ENCODE measurements around the gene C1QTNF9B. TPM values are rescaled to one million over a fixed set of nuclear protein-coding genes. Genes with fewer than 3 reads are reported as not detected.

The C1QTNF9B gene
- total RNA-seq, 1 experiment from 2014 or later = not detected

DNA sequence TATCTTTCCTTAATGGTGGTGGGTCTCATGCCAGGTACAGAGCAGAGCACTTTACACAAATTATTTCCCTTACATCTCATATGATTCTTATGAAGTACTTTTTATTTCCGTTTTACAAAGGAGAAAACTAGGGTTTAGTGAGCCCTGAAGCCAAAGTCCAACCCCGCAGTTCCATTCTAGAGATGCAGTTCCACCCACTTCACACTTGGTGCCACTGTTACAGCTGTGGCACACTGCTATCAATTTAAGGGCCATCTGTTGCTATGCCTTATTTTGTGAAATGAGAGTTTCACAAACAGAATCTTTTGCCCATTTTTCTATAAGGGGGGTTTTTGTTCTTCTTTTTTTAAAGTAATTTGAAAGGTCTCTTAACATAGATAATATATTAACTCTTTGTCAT, 21.0 kb downstream of the C1QTNF9B start:
- no peak overlapping the region for H3K9ac ChIP-seq (ENCODE audit: low read length)
- H3K4me2 ChIP-seq (ENCODE audit: low read length) = no peak overlapping the region
- ATAC-seq (peak; percentile 65), DNase-seq (peak; percentile 47)
- ChIA-PET POLR2A (ENCODE audit: unreplicated experiment) (no interaction called here), CTCF (no interaction called here)
- no peaks in the 10 kb centered on the region for H3F3A ChIP-seq (ENCODE audit: low read length, unreplicated experiment)
- intact Hi-C loops (cut with micrococcal nuclease) = no loop called here
- peaks cover 4% of the 10 kb centered on the region for H3K4me1 ChIP-seq (ENCODE audit: insufficient read depth, low read length)
- no peak for TF ChIP-seq EZH2 (IDR thresholded peaks at IDR 0.05; ENCODE audit: low read length, unreplicated experiment)
- TF ChIP-seq, protein P1, sequence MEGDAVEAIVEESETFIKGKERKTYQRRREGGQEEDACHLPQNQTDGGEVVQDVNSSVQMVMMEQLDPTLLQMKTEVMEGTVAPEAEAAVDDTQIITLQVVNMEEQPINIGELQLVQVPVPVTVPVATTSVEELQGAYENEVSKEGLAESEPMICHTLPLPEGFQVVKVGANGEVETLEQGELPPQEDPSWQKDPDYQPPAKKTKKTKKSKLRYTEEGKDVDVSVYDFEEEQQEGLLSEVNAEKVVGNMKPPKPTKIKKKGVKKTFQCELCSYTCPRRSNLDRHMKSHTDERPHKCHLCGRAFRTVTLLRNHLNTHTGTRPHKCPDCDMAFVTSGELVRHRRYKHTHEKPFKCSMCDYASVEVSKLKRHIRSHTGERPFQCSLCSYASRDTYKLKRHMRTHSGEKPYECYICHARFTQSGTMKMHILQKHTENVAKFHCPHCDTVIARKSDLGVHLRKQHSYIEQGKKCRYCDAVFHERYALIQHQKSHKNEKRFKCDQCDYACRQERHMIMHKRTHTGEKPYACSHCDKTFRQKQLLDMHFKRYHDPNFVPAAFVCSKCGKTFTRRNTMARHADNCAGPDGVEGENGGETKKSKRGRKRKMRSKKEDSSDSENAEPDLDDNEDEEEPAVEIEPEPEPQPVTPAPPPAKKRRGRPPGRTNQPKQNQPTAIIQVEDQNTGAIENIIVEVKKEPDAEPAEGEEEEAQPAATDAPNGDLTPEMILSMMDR (conservative IDR thresholded peaks at IDR 0.05; ENCODE audit: low read depth, low read length) = peak; percentile 64
- TF ChIP-seq EZH2phosphoT487 (IDR thresholded peaks at IDR 0.05; ENCODE audit: borderline replicate concordance, low read length) = no peak
- no peak overlapping the region for H2AFZ ChIP-seq (ENCODE audit: low read length)
- no peaks in the 10 kb centered on the region for H4K20me1 ChIP-seq (ENCODE audit: low read length)
- no peak overlapping the region for H3K4me3 ChIP-seq (ENCODE audit: low read length)
- no peaks in the 10 kb centered on the region for H3K27me3 ChIP-seq (ENCODE audit: low read length)
- H3K27ac ChIP-seq (ENCODE audit: low read length) = no peak overlapping the region
- no peaks in the 10 kb centered on the region for H3K9me3 ChIP-seq (ENCODE audit: low read length)
- H3K36me3 ChIP-seq (ENCODE audit: low read depth, low read length) = 0 out of 2 replicates have a peak, but pooled peaks cover 4% of the 10 kb centered on the region
- no peaks in the 10 kb centered on the region for H3K9me2 ChIP-seq (replicated peaks; ENCODE audit: low read length)
- no peaks in the 10 kb centered on the region for H3K79me2 ChIP-seq (ENCODE audit: low read length)
- no TSS peak for BruUV-seq (replicated peaks)

DNA sequence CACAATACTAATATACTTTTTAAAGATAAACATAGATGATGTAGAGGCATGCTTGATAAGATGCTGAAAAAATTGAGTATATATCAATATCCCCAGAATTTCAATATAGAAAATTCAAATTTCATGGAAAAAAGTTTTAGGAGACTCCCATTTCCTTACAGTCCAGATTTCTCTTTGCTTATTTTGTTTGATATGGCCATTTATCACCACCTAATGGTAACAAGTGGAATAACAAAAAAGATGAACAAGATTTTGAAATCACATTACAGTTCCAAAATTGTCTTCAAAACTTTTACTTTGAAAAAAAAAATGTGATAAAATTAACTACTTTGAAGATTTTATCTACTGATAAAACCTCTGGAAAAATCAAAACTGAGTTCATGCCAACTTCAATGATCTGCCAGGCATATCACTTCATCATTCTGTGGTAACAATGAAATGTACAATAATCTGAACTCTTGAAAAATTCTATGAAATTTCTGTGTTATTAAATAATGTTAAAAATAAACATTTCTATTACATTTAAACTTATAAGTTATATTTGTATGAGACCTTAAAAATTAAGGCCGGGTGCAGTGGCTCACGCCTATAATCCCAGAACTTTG, 25.6 kb downstream of the C1QTNF9B start:
- ChIA-PET POLR2A (ENCODE audit: unreplicated experiment) (no interaction called here), CTCF (no interaction called here)
- DNase-seq (peak; percentile 58), ATAC-seq (no peak)
- no peaks in the 10 kb centered on the region for H3K79me2 ChIP-seq (ENCODE audit: low read length)
- no peak overlapping the region for H2AFZ ChIP-seq (ENCODE audit: low read length)
- intact Hi-C loops (cut with micrococcal nuclease) = loop anchor here (1.0 to 2.0 kb wide), 3 partner anchors 156 to 405 kb away; no protein-coding TSS in a partner anchor
- no peak overlapping the region for H3K4me2 ChIP-seq (ENCODE audit: low read length)
- H3K9ac ChIP-seq (ENCODE audit: low read length) = peak overlapping the region; percentile 42
- peak overlapping the region; percentile 62 for H3K27ac ChIP-seq (ENCODE audit: low read length)
- TF ChIP-seq, protein P1 (conservative IDR thresholded peaks at IDR 0.05; ENCODE audit: low read depth, low read length) = peak; percentile 74
- TF ChIP-seq EZH2phosphoT487 (IDR thresholded peaks at IDR 0.05; ENCODE audit: borderline replicate concordance, low read length) = no peak
- TF ChIP-seq EZH2 (IDR thresholded peaks at IDR 0.05; ENCODE audit: low read length, unreplicated experiment) = no peak
- no TSS peak for BruUV-seq (replicated peaks)
- no peaks in the 10 kb centered on the region for H3K36me3 ChIP-seq (ENCODE audit: low read depth, low read length)
- no peaks in the 10 kb centered on the region for H3K9me2 ChIP-seq (replicated peaks; ENCODE audit: low read length)
- H3K27me3 ChIP-seq (ENCODE audit: low read length) = no peaks in the 10 kb centered on the region
- no peaks in the 10 kb centered on the region for H4K20me1 ChIP-seq (ENCODE audit: low read length)
- peaks cover 44% of the 10 kb centered on the region for H3K4me1 ChIP-seq (ENCODE audit: insufficient read depth, low read length)
- no peak overlapping the region for H3K4me3 ChIP-seq (ENCODE audit: low read length)
- no peaks in the 10 kb centered on the region for H3K9me3 ChIP-seq (ENCODE audit: low read length)
- H3F3A ChIP-seq (ENCODE audit: low read length, unreplicated experiment) = peaks cover 5% of the 10 kb centered on the region

Data from PC-3 (cell line).